Pons (tissue), 1 donor: ENCODE results near the gene WIPF3.

ENCODE experiments used
- DNase-seq: peaks from one replicate; pipeline ENCODE4 v3.0.0-alpha.2; 2016; ENCODE audit warnings: low spot score

WIPF3 gene, protein sequence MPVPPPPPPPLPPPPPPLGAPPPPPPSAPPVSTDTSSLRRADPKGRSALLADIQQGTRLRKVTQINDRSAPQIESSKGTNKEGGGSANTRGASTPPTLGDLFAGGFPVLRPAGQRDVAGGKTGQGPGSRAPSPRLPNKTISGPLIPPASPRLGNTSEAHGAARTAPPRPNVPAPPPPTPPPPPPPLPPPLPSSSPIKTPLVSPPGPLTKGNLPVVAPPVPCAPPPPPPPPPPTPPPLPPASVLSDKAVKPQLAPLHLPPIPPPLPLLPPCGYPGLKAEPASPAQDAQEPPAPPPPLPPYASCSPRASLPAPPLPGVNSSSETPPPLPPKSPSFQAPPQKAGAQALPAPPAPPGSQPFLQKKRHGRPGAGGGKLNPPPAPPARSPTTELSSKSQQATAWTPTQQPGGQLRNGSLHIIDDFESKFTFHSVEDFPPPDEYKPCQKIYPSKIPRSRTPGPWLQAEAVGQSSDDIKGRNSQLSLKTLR

DNA sequence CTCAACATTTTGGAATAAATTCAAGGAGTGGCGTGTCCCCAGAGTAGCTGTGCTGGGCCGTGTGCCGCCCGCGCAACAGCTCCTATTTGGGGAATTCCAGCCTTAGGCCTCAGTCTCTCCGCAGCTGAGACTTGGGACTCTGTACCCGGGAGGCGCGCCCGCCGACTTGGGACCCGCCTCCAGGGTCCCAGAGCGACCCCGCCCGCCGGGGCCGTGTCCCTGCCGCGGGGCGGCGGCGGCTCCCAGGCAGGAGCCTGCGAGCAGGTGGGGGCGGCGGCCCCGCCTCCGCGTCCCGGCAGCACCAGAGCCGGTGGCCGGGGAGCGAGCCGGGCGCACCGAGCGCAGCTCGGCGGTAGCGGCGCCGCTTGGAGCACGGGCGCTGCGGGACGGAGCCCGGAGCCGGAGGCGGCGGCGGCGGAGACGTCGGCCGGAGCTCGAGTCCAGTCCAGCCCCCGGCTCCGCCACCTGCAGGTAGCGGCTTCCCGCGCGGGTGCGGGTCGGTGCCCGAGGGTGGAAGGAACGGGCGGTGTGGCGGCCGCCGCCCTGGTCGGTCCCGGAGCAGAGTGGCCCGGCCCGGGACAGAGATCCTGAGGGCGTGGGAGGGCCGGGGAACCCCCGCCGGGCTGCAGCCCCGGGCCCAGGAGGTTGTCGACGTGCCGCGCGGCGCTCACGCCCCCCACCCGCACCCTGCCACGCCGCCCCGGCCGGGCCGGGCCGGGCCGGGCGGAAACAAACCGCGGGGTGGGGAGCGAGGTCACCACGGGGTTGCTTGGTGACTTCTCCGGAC is at the start of gene WIPF3:
WIPF3 (plus strand) TSS at position 301 of the 787 bp plus-strand sequence. CDS start 28,217 bp downstream, outside the sequence.
- DNase-seq = no peak

DNA sequence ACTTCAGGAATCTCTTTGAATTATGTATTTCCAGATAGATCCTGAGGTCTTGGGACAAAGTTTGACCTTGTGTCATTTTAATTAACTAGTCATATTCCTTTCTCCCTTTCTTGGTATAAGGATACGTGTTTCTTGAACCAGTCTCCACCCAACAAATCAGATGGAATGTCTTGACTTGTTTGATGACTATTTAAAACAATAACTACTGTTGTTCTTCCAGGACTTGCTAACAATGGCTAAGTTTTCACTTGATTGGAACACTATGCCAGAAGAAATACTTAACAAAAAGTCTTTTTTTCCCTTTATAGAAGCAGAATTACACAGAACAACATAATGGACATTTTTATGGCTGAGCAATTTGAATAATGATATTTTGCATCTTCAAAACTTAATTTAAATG is 43.0 kb upstream of the WIPF3 start:
- DNase-seq = no peak

DNA sequence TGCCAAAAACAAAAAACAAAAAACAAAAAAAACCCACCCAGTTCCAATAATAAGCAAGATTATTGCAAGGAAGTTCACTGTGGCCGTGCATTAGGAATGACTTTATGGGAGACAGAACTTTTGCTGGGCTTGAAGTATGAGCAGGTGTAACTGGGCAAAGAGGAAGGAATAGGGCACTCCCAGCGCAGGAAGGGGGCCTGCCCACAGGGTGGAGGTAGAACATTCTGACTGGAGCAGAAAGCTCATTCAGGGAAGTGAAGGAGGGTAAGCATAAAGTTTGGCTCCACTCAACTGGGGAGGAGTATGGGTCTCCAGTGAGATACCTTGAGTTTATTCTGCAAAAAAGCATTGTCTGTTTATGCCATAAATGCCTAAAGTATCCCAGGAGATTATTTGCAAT is 42.1 kb upstream of the WIPF3 start:
- DNase-seq = no peak

DNA sequence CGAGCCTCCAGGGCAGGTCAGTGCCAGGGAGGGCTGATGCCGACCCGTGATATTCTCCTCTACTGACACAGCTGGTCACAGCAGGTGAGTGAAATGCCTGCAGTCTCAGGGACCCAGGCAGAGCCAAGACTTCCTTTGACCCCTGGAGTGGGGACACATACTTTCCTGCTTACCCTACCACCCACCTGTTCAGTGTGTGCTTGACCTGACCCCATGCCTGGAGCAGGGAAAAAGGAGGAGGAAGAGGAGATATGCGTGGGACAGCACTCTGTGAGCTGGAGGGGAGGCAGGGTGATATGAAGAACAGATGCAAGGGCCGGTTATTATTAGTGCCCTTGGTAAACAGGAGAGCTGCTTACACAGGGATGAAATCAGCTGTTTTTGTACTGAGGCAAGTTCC is 40.8 kb upstream of the WIPF3 start:
- DNase-seq = no peak

DNA sequence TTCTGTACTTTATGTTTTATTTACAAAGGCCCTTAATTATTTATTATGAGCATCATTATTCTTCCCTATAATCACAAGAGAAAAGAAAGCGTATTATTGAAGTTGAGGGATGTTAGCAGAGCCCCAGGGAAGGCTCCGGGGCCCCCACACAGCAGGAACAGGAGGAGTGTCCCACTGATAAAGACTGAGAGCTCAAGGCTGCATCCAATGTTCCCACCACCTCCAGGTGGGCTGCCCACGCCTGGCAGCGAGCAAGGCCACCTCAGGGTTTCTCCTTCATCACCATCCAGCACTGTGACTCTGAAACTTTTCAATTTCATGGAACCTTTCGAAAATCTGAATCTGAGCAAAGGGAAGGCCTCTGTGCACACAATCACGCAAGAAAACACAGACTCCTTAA is 35.9 kb upstream of the WIPF3 start:
- DNase-seq = no peak

DNA sequence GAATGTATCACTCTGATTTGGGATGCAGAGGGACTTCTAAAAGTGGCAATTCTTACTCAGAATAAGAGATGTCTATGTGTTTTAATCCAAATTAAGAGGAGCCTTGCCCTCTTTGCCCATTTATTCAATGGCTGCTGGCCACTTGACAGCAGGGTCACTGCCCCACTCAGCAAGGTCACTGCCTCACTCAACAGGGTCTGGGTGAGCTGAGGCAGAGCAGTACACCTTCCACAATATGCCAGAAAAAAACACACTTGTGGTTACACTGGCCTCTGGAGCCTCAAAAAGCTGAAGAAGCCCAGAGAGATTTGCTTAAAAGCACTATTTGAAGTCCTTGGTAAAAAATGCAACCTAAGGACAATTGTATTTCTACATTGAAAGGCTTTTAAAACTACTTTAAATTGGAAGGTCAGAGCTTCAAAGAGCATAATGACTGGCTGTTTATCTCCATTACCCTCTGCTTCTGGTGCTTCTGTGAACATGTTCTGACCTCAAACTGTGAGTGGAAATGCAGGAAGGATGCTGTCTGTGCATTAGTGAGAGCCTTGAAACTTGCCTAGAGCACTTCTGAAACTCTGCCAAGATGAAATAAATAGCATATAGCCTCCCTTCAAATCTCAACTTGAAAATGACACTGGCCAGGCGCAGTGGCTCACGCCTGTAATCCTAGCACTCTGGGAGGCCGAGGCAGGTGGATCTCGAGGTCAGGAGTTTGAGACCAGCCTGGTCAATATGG is 35.1 kb upstream of the WIPF3 start:
- no peak for DNase-seq

DNA sequence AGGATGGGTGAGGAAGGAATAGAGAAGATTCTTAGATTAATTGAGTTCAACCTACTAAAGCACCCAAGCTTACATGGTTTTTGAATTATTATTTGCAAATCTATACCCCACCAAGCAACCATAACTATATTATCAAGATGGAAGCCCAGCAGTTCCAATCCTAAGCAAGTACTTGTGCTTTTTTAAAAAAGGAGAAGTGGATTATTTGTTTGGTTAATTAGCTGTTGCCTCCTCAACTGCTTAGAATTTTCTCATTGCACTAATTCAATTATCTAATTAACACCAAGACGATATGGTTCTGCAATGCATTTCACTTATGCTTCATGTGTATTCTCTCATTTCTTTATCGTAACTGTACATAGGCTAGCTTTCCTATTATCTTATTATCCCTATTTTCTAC is 27.3 kb upstream of the WIPF3 start:
- DNase-seq = no peak

DNA sequence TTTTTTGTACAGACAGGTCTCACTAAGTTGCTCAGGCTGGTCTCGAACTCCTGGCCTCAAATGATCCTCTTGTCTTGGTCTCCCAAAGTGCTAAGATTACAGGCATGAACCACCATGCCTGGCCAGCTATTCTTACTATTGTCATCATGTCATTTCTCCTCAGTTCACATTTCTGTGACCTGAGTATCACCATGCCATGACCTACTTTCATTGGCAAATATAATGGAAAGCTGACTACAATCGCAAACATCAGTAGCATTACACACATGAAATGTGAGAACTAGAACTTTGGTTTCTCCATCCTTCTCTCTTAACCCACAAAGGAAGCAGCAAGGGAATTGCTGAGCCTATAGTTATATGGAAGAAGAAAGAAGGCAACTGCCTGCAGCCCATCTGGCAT is 26.0 kb upstream of the WIPF3 start:
- DNase-seq = no peak

DNA sequence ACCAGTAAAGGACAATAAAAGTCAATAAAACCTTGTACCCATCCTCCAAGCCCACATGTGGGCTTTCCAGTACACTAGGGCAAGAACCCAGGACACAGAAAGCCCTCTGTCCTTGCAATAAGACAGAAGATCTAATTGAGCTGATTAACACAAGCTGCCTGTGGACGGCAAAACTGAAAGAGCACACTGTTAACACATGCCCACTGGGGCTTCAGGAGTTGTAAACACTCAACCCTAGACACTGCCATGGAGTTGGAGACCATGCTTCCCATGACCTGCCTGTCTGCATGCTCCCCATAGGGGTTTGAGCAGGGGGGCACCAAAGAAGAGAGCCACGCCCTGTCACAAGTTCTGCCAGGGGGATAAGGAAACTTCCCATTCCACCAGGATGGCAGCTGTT is 22.6 kb upstream of the WIPF3 start:
- DNase-seq = no peak

DNA sequence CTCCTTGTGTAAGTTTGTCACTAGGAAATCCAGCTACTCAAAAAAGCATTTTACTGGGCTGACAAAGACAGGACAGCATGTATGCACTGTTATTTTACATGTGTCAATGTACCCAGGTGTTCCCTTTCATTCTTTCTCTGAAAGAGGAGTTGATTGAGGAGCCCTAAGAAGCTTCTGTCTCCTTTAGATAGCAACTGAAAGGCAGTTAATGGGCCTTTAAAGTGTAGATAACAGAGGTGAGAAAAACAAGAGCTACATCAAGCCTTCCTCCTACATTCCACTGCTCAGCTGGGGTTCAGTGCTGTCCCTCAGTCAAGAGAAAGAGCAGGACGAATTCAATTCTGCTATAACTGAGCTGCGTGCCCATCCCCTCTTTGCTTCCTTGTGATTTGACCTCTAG is 12.8 kb upstream of the WIPF3 start:
- no peak for DNase-seq

DNA sequence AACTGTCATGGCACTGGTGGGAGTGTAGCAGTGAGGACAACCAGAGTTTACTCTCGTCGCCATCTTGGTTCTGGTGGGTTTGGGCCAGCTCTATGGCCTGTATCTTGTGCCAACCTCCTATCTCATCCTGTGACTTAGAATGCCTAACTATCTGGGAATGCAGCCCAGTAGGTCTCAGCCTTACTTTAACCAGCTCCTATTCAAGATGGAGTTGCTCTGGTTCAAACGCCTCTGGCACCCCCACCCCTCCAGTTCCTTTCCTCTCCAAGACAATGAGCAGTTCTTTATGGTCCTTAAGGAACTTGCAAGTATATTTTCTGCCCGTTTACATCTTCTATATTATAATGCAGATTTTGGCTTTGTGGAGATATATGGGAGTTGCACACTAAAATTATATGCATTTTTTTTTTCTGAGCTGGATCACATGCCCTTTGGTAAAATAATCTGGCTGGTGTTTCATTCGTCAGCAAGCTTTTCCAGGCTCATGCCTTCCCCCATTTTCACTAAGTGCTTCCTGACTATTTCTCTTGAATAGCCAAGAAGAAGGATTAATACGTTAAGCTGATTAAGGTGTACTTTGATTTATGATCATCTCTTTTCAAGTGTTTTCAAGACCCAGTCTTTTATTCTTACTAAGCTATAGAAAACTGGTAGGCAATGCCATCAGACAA is 11.2 kb upstream of the WIPF3 start:
- DNase-seq = no peak

DNA sequence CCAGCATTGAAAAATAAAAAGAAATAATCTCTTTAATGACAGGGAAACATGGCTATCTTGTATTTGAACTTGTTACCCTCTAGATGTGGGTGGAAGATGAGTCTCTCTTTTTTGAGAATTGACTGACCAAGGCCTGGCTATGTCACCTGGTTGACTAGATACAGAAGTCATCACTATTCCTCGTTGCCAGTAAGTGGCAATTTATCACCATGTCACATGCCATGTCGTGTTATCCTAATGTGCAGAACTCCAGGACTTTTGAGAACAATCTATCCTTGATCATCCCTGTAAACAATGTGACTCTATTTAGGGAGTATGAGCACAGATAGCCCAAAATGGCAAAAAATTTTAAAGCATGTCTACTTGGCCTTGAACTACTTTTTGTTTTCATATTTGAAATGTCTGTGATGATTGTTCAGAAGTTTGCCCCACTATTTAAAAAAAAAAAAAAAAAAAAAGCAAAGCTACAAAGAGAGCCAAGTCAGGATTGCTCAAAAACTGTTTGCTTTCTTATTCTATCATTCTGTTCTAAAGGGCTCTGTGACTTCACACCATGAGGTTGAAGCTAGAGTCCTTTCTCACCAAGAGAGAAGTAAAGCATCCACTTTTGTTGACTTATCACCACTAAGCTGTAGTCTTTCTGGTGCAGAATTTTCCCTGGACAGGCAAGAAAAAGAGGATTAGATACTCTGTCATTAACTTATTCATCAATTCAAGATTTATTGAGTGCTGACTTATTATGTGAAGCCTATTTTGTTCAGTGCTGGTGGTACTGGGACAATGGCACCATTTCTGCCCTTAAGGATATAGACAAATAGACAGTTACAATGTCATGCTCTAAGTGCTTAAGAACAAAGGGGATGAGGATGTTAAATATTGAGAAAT is 10.4 kb upstream of the WIPF3 start:
- DNase-seq = no peak

DNA sequence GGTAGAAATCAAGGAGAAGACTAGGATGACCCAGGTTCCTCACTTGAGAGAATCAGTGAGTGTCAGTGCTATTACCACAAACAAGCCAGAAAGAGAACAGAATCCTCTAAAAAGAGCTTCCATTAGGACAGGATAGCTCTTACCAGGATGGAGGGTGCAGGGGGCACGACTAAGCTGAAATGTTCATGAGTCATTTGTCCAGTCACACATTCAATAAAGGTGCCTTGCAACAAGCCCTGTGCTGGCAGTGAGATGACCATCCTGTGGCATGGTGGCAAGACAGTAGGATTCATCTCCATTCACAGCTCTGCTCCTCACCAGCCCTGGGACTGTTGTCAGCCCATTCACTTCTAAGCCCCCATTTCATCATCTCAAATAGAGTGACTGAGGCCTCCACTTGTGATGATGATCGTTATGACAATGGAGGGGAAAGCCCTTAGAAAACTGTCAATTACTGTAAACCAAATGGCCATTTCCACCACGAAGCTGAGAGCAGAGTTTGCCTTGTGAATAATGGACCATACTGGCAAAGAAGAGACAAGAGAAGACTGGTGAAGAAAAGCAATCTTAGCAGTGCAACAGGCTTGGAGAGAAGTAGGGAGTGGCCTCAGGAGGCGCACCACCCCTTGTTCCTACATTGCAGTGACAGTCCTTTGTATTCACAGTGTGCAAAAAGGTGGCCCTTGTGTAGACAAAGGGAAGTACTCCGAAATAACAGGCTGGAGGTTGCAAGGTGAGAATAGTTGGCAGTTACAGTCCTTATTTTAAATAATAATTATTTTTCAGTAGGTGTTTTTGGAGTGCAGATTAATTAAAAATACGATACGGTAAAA is 9.0 kb upstream of the WIPF3 start:
- no peak for DNase-seq

DNA sequence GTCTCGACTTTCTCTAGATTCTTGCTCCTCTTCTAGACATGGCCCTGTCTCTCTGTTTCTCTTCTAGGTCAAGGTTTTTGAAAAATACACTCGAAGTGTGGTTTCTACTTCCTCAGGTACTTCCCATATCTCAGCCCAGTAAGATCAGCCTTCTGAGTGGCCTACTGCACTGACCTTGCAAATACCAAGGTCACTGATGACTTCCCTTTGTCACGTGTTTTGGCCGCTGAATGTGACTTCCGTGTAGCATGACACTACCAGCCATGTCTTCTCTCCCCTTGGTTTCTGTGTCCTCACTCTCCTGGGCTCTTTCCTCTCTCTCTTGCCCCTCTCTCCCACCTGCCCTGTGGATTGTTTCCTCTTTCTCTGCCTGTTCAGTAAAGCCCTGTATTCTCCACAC is 7.9 kb upstream of the WIPF3 start:
- no peak for DNase-seq

DNA sequence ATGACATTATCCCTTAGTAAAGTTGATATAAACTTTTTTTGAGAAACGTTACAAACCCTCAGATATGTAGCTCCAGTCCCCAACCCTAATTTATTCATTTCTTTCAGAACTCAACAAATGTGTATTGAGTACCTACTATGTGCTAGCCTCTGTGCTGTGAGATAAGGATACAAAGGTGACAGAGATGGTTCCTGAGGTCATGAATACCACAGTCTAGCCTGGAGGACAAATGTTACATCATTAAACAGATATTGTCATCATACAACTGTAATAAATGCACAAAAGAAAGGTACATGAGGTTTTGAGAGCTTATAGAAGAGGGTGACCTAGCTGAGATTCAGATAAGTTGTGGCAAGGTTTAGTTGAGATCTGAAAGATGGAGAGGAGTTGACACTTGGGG is 4.4 kb upstream of the WIPF3 start:
- DNase-seq = no peak

DNA sequence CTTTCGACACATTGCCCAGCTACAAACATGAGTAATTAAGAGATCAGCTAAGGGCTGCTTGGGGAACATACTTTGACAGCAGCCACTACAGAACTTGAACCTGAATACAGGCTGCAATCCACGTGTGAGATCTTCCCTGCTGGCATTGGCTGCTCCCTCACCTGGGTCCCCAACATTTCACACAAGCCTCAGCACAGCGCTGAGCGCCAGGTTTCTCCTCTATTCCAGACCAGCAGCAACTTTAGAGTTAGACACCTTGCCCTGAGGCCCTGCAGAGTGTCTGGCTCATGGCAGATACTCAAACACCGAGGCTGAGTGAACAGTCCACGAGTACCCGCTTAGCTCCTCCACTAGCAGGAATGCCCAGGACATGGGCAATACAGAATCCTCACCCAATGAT is 1.3 kb upstream of the WIPF3 start:
- no peak for DNase-seq

DNA sequence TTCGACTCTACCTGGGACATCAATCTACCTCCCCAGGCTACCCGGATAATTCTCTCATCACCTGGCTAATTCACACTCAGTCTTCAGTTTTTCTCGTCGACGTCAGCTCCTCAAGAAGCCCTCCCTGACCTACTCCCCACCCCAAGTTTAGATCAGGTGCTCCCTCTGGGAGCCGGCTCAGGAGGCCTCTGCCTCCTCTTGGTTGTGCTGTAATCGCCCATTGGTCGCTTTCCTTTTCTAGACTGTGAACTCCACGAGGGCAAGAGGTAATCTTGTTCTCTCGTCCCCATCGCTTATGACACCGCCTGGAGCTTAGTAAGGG is 461 bp upstream of the WIPF3 start:
- no peak for DNase-seq

DNA sequence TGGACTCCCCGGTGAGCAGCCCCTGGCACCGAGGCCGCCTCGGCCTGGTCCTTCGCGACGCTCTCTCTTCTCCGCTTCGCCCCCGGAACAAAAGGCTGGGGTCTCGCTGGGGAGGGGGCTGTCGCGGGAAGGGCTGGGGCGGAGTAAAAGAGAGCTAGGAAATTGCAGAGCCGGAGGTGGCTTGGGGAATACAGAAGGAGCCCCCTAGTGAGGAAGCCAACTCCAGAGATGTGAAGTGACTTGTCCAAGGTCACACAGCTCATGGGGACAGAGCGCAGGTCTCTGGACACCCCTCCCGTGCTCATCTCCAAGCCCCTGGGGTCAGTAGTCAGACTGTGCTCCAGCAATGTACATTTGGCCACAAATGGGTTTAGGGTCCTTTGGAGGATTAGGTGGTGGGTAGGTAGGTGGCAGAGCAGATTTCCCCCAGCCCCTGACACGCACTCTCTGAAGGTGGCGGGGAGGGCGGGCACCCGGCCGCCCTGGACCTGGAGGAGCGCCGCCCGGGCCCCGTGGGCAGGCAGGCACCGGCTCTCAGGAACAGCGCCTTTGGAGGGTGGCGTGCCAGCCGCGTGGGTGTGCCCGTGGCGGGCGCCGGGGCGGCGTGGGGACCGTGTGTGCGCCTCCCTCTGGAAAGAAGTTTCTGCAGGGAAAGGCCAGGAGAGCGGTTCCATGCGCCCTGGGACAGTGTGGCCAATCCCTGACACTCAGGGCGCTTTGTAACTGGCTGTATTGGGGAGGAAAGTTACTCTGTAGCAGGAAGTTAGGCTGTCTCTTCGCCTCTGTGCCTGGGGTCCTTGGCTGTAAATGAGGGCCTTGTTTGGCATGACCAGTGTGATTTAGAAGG is 910 bp downstream of the WIPF3 start:
- DNase-seq = peak; percentile 7

DNA sequence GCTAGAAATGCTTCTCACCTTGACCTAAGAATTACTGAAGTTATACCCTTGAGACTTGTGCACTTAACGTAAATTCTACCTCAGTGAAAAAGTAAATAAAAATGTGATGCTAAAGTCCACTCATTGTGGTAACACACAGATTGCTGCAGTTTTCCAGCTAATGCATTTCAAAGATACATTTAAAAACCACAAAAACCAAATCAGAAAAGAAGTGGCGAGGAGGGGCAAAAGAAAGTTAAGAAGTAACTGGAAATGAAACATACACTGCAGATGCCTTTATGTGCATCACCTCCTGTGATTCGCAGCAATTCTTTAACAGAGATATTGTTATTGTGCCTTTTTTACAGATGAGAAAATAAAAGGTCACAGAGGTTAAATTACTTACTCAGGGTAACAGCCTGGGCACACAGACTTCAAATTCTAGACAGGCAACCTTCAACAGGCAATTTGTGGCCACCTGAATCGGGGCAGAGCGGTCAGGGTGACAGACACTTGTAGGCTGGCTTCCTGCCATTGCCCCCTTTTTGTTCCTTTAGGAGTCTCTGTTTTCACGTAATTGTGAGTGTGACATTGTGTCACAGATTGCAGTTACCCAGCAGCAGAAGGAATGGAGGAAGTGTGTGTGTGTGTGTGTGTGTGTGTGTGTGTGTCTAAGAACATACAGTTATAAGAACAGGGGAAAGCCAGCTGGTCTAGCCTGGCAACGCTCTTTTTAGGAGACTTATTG is 1.9 kb downstream of the WIPF3 start:
- DNase-seq = no peak
